ENCODE data around the gene SLC29A4.

- TF ChIP-seq, protein P1, sequence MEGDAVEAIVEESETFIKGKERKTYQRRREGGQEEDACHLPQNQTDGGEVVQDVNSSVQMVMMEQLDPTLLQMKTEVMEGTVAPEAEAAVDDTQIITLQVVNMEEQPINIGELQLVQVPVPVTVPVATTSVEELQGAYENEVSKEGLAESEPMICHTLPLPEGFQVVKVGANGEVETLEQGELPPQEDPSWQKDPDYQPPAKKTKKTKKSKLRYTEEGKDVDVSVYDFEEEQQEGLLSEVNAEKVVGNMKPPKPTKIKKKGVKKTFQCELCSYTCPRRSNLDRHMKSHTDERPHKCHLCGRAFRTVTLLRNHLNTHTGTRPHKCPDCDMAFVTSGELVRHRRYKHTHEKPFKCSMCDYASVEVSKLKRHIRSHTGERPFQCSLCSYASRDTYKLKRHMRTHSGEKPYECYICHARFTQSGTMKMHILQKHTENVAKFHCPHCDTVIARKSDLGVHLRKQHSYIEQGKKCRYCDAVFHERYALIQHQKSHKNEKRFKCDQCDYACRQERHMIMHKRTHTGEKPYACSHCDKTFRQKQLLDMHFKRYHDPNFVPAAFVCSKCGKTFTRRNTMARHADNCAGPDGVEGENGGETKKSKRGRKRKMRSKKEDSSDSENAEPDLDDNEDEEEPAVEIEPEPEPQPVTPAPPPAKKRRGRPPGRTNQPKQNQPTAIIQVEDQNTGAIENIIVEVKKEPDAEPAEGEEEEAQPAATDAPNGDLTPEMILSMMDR (conservative IDR thresholded peaks at IDR 0.05; ENCODE audit: low read depth, low read length) = no peak
- no peak for TF ChIP-seq EZH2 (IDR thresholded peaks at IDR 0.05; ENCODE audit: borderline replicate concordance, low read depth, low read length, poor library complexity, severe bottlenecking)
Observed at GRCh38 chr7:5237286-5237685, 45.5 kb upstream of the SLC29A4 start.

Measured in A673 (cell line).